Stimulated activated CD8-positive, alpha-beta memory T cell treated with anti-CD3 and anti-CD28 coated beads, Interleukin-7, amount 100 ng/mL, for 48 hours (primary cell): Measurements from ENCODE around the gene GALNS.
"Not testable (repeated sequence)": the region's sequence is repeated elsewhere in the genome, so short reads cannot be mapped to it uniquely, and the experiment has no call there.

Experiments used
- DNase-seq, 2 donors: peaks; one replicate each; pipeline ENCODE4 v3.0.0-alpha.2; 2020; ENCODE audit warnings: low read depth in 1 of 2; ENCODE audit errors: extremely low read depth in 1 of 2

Gene GALNS

DNA sequence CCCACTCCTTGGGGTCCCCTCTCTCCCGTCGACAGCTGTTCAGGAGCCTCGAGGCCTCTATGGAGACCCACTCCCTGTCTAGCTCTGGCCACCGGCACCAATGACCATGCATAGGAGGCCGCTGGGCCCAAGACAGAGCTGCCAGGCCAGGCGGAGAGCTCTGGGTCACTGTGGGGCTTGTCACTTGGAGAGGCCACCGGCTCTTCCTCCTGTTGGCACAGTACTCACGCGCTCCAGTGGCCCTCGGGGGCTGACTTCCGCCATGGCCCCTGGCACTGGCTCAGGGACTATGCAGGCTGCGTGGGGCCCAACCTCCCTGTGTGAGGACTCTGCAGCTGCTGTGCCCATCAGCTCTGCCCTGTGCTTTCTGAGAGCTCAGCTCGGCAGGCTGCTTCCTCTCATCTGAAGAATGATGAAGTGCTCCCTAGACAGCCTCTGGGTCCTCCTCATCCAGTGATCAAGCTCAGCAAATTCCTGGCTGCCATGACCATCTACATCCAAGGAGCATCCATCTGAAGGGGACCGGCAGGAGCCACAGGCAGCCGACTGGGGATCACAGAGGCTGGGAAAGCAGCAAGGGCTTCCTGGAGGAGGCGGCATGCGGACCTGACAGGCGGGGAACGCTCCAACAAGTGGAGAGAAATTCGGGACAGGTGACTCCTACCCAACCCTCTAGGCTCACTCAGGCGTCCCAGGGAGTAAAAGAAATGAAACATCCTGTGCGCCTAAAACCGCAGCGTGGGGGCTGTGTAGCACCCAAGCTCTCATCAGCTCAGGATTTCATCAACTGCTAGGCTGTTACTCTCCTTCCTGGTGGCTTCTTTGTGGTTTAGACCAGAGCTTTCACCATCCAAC, 16.8 kb downstream of the GALNS start:
- DNase-seq, result no peak

DNA sequence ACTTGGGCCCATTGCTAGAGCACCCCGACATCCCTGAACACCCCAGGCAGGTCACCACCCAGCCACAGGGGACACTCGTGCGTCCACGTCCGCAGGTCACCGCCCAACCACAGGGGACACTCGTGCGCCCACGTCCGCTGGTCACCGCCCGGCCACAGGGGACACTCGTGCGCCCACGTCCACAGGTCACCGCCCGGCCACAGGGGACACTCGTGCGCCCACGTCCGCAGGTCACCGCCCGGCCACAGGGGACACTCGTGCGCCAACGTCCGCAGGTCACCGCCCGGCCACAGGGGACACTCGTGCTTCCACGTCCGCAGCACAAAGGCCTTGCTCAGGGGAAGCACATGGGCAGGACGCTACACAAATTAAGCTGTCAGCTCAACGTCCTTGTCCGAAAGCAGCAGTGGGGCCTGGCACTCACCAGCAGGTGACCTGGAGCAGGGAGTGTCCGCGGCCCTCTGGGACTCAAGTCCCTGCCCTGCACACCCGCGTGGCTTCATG, 17.7 kb downstream of the GALNS start:
- DNase-seq, result no peak

DNA sequence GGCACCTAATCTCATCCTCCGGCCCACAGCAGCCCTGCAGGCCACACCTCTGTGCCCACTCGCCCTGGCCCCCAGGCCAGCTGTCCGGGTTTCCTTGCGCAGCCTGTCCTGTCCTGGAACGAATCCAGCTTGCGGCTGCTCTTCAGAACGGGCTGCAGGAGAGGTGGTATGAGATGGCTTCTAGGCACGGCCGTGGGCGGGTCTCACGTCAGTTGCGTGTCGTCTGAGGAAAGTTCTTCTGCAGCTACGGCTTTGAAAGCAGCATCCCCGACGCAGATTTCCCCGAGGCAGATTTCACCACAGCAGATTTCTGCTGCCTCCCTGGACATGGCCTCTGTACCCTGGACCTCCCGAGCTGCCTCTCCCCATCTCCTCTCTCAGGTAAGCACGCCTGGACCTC, 18.2 kb downstream of the GALNS start:
- DNase-seq, result no peak

DNA sequence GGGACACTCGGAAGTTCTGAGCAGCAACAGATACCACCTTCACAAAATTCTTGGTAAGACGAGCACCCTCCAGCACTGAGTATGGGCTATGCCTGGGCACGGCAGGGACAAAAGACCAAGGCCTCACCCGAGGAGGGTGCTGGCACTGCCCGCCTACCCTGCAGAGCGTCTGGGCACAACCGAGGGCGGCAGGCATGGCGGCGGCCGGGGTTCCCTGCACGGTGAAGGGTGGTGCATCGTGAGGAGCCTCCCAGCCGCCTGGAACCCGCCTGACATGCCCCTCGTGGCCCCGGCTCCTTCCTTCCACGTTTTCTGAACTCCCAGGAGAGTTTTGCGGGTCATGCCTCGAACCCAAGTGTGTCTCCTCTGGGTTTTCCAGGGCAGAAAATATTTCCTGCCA, 18.9 kb downstream of the GALNS start:
- no peak for DNase-seq

DNA sequence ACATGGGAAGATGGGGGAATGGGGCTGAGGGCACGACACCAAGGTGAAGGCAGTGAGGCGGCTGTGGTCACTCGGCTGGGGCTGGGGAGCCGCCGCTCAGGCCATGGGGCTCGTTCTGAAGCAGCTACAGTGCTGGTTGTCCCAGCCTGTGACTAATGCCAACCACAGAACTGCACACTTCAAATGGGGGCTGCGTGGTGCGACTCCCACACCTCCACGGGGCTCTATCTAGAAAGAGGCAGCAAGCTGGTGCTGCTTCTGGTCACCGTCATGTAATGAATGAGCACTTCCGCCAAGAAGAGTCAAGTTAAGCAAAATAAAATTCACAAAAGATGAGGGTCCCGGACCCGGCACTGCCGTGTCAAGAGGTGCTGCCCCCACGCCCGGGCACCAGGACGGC, 20.0 kb downstream of the GALNS start:
- no peak for DNase-seq

DNA sequence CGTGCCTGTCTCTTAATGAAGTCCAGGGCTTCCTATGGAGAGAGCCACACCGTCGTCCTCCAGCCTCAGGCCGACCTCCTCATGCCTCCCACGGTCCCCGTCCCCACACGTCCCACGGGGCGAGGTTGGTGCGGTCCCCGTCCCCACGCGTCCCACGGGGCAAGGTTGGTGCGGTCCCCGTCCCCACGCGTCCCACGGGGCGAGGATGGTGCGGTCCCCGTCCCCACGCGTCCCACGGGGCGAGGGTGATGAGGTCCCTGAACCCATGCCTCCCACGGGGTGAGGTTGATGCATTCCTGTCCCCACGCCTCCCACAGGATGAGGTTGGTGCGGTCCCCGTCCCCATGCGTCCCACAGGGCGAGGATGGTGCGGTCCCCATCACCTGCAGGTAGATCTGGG, 20.9 kb downstream of the GALNS start:
- DNase-seq, result no peak

DNA sequence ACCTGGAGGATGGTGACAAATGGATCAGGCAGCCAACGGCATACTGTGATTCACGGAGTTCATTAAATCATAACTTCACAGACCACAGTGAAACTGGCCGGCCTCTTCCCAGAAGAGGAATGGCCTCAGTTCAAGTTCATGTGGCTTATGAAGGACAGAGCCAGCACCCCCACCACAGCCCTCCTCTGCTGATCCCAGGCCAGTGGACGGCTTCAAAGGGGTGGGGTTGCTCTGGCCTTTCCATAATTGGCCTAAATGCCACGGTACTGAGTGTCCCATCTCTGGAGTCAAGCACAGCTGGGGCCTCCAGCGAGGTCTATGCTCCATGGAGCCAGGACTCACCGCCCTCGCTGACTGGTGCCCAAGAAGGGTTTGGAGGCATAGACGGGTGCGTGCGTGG, 21.4 kb downstream of the GALNS start:
- DNase-seq, result no peak

DNA sequence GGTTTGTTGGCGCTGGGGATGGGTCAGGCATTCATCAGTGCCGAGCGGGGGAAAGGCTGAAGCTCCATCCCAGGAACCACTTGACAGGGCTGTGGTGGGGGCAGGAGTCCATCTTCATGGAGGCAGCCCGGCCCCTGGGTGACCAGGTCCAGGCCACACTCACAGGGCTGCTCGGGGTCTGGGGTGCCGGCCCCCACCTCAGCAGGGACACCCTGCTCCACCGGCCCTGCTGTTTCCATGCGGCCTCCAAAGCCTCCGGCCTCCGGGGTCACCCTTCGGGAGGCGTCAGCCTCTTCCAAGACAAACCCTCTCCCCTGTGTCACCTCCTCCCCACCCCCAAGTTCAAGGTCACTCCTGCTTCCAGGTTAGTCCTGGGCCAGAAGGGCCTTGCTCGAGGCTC, 22.1 kb downstream of the GALNS start:
- no peak for DNase-seq

DNA sequence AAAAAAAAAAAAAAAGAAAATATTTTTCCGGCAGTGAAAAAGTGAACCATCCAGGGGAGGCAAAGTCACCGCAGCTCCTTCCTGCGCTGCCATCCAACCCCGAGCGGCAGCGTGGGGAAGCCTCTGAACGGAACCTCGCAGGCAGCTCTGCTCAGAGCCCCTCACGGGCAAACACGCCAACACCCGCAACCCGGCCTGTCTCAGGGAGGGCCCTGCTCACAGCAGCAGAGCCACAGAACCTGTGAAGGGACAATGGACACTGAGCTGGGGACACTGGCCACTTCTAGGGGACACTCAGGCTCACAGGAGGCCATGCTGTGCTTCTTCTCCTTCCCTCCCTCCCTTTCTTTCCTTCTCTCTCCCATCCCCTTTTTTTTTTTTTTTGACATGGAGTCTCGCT, 23.7 kb downstream of the GALNS start:
- DNase-seq, result no peak

DNA sequence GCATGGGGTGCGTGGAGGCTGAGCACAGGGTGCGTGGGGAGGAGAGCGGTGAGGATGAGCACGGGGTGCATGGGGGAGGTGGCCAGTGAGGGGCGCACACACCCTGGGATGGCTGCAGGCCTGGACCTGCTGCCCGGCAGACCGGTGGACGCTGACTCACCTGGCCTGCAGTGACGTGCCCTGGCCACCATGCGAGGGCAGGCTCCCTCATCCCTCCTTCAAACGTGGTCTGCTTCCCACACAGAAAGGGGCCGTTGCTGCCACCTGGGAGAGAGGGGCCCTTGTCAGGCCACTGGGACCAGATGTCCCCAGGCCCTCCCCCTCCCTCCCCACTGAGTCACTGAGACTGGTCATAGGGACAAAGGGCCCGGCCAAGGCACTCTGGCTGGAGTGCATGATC, 24.9 kb downstream of the GALNS start:
- DNase-seq, result no peak

DNA sequence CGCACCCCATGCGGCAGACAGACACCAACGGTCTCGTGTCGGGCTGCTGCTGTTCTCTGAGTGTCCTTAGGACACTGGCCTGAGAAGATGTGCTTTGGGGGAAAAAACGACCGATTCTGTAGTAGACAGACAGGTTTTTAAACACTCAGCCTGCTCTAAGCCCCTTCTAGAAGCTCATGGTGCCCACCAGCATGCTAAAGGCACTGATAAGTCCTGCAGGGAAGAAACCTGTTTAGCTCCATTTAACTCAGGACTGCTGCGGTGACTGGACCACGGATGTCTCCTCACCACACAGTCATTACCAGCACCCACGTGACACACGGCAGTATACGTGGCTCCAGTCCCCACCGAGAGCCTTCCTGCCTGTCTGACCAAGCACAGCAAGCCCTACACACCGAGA, 26.0 kb downstream of the GALNS start:
- DNase-seq, result no peak

DNA sequence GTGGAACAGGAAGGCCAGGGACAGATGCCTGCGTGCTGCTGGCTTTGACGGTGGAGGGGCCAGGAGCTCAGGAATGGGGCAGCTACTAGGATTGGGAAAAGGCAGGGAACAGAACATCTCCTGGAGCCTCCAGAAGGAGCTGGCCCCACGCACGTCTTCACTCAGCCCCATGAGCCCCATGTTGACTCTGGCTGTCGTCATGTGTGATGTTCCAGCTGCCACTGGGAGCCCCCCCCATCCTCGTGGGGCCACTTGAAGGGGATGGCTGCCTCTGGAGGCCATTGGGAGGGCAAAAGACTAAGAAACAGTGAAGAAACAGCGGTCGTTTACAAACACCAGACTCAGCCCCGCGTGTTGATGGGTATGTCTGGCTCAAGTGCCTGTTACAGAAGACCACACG, 26.5 kb downstream of the GALNS start:
- no peak for DNase-seq

DNA sequence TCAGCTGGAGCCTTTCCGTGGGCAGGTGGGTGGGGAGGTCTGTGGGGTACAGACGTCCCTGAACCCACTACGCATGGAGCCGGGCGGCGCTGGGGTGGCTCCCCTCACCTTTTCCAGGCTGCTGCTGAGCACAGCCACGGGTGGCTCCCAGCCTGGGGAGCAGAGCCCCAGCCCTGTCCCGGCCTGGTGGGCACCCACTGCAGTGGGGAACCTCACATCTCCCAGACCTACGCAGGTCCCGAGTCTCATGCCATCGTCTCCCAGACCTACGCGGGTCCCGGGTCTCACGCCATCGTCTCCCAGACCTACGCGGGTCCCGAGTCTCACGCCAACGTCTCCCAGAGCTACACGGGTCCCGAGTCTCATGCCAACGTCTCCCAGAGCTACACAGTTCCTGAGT, 28.0 kb downstream of the GALNS start:
- no peak for DNase-seq

DNA sequence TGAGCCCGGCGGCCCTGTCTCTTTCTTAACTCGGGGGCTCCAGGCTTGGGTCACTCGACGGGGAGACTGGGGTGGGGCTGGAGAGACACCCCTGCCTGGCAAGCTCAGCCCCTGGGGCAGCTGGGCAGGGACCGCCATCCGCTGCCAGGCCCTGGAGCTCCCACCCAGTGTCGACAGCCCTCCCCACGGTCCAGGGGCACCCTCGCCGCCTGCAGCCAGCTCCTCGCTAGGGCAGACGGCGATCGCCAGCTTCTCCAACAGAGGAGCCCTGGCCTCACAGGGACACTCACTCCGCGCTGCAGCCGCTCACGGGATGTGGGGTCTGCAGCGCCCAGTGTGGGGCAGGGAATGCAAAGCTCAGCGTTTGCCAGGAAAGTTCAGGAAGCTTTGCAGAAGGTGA, 29.0 kb downstream of the GALNS start:
- DNase-seq, result no peak

DNA sequence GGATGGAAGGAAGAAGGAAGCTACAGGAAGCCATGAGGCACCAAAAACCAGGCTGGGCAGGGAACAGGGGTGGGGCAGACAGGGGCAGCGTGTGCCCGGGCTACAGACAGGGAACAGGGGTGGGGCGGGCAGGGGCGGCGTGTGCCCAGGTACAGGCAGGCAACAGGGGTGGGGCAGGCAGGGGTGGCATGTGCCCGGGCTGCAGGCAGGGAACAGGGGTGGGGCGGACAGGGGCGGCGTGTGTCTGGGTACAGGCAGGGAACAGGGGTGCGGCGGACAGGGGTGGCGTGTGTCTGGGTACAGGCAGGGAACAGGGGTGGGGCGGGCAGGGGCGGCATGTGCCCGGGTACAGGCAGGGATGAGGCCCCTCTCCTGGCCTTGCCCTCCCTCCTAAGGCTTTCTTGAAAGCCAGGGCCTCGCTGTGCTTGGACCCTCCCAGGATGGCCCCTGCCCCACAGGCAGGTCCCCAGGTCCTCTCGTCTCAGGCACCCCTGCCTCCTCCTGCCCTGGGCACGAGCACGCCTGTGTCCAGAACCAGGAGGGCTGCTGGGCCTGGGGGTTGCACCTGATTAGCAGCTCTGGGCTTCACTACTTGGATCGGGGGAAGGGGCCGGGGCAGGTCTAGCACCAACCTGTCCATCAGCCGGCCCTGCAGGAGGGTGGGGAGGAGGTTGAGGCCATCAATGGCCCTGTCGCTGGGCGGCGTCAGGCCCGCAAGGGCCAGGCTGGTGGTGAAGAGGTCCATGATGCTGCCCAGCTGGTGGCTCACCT, 30.5 kb downstream of the GALNS start:
- DNase-seq, result no peak

DNA sequence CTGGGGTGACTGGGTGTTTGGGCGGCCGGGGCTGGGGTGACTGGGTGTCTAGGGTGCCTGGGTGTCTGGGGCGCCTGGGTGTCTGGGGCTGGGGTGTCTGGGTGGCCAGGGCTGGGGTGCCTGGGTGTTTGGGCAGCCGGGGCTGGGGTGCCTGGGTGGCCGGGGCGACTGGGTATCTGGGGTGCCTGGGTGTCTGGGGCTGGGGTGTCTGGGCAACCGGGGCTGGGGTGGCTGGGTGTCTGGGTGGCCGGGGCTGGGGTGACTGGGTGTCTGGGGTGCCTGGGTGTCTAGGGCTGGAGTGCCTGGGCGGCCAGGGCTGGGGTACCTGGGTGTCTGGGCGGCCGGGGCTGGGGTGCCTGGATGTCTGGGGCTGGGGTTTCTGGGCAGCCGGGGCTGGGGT, 31.6 kb downstream of the GALNS start:
- DNase-seq, result no peak

DNA sequence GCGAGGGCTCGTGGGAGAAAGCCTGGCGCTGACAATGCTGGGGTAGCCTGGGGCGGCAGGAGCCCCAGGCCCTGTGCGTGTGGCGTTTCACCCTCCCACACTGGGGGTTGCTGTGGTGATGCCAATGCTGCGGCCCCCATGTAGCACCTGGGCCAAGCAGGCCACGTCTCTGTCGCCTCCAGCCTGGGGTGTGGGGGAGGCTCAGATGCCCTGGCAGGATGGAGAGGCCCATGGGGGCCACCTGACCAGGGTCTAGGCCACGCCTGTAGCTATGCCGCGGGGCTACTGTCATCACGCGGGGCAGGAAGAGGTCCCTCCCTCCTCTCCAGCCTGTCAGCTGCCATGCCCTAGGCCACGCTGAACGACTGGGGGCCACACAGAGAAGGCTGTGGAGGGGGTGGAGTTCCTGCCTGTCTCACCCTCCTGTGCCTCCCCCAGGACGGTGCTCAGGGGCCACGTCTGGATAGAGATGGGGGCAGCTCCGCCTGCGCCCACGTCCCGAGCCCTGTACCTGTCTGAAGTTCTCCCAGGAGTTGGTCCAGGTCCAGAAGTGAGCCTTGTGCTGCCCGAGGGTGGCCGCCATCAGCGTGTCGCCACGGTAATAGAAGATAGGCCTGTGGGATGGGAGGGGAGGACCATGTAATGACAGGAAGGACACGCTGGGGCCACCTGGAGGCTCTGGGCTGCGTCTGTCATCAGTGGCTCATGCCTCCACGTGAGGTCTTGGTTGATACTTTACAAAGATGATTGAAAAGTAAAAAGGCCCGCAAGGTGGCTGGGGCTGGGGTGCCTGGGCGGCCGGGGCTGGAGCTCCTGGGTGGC, 32.3 kb downstream of the GALNS start:
- DNase-seq, result no peak

DNA sequence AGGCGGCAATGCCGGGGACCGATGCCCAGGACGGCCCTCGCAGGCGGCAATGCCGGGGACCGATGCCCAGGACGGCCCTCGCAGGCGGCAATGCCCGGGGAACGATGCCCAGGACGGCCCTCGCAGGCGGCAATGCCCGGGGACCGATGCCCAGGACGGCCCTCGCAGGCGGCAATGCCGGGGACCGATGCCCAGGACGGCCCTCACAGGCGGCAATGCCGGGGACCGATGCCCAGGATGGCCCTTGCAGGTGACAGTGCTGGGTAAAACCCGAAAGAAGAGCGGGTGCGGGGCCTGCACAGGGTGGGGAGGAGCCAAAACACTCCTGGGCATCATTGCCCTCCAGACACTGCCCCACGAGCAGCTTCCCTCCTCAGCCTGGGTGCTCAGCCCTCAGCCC, 33.1 kb downstream of the GALNS start:
- not testable (repeated sequence) for DNase-seq

DNA sequence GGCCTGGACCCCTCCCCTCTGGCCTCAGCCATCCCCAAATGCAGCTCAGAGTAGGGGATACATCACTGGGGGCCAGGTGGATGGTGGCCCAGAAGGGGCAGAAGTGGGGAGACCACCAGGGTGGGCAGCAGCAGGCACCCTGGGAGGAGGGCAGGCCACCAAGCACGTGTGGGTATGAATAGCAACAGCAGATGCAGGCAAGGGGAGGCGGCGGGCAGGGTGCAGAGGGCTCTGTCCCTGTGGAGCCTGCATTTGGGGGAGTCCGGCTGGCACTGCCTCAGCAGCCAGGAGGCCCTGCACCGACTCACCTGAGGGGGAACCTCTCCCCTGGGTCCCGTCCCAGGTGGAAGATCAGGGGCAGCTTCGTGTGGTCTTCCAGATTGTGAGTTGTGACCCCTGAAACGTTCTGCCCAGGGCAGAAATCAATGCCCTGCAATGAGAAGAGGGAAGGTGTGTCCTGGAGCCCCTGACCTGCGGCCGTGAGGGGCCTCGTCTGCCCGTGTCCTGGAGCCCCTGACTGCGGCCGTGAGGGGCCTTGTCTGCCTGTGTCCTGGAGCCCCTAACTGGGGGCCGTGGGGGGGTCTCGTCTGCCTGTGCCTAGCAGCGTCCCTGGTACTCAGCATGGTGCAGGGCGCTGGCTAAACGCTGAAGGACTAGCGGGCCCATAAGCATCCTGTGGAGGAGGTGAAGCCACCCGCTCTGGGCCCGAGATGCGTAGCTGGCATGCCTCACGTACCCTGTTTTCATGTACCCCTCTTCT, 34.3 kb downstream of the GALNS start:
- DNase-seq, result no peak

DNA sequence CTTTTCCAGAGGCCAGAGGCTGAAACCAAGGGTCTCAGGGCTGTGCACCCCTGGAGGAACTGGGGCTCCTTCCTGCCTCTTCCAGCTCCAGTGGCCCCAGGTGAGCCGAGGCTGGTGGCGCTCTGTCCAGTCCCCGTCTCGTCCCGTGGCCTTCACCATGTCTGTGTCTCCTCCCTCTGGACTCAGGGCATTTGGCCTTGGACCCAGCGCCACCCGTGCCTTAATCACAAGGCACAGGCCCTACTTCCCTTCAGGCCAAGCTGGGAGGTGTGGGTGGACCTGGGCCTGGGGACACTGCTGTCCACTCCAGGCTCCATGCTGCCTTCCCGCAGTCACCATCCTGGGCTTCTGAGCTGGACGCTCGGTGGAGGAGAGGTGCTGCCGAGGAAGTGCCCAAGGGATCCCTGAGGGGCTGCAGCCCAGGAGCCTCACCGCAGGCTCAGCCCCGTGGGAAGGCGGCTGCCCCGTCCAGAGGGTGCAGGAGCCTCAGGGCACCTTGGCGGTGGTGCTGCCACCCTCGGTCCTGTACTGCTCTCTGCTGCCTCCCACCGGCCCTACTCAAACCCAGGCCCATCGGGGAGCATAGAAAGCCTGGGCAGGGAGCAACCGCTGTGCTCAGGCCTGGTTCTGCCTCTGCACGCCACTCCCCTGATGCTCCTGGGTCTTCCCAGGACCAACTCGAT, 35.4 kb downstream of the GALNS start:
- no peak for DNase-seq
